ENCODE measurements around the gene RNGTT. TPM values are rescaled to one million over a fixed set of nuclear protein-coding genes. Genes with fewer than 3 reads are reported as not detected.
"Not testable (repeated sequence)": the region's sequence is repeated elsewhere in the genome, so short reads cannot be mapped to it uniquely, and the experiment has no call there.

Gene RNGTT
- total RNA-seq, 6 donors from 2014 or later: 8.9 to 22.4 (median 12.5) TPM

DNA sequence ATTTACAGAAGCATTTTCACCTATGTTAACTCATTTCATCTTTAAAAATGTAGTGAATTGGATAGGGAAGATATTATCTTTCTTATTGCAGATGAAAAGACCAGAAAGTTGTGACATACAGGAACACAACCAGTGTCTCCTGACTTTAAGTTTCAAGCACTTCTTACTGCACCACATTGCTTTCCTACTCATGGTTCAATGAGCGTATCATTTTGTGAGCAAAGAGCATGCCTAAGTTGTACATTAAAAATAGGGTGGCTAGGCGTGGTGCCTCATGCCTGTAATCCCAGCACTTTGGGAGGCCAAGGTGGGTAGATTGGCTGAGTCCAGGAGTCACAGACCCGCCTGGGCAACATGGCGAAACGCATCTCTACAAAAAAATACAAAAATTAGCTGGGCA lies 21.2 kb upstream of the RNGTT start:
- 92 to 94% methylated on average over 5 of the region's 5 CpGs for WGBS, 2 donors
- no peaks in the 10 kb centered on the region for H3K27me3 ChIP-seq
- peaks cover 0 to 6% (median 5%) of the 10 kb centered on the region in 4 donors for H3K4me1 ChIP-seq
- TF ChIP-seq EP300 (IDR thresholded peaks at IDR 0.05) (no peak), POLR2AphosphoS5 (IDR thresholded peaks at IDR 0.05) (no peak), POLR2A (IDR thresholded peaks at IDR 0.05) (no peak)
- TF ChIP-seq, protein P1, sequence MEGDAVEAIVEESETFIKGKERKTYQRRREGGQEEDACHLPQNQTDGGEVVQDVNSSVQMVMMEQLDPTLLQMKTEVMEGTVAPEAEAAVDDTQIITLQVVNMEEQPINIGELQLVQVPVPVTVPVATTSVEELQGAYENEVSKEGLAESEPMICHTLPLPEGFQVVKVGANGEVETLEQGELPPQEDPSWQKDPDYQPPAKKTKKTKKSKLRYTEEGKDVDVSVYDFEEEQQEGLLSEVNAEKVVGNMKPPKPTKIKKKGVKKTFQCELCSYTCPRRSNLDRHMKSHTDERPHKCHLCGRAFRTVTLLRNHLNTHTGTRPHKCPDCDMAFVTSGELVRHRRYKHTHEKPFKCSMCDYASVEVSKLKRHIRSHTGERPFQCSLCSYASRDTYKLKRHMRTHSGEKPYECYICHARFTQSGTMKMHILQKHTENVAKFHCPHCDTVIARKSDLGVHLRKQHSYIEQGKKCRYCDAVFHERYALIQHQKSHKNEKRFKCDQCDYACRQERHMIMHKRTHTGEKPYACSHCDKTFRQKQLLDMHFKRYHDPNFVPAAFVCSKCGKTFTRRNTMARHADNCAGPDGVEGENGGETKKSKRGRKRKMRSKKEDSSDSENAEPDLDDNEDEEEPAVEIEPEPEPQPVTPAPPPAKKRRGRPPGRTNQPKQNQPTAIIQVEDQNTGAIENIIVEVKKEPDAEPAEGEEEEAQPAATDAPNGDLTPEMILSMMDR (IDR thresholded peaks at IDR 0.05): no peak
- H3K27ac ChIP-seq: no peak overlapping the region
- H3K36me3 ChIP-seq: no peaks in the 10 kb centered on the region
- no peak overlapping the region for H3K4me3 ChIP-seq
- DNase-seq: no peak
- ATAC-seq (ENCODE audit: low FRiP score in 2 of 2): no peak
- H3K9me3 ChIP-seq: no peaks in the 10 kb centered on the region

DNA sequence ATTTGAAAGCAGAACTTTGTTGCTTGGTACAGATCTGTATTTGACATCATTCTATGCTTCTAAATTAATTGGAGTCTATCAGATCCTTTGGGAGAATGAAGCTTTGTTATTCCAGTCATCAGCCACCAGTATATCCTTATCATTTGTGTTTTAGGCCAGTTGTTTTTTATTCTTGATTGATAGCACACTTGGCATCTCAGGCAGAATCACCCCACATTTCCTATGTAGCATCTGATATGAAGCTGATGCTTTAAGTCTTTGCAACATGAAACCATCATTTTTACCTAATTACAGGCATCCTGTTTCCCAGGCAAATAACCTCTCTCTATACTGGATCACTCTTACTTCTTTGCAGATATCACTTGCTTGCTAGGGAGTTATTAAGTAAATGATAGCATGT lies 20.7 kb upstream of the RNGTT start:
- Histone ChIP-seq H3K27me3 (no peaks in the 10 kb centered on the region), H3K36me3 (no peaks in the 10 kb centered on the region), H3K9me3 (no peaks in the 10 kb centered on the region), H3K4me1 (peaks cover 0 to 6% (median 5%) of the 10 kb centered on the region in 4 donors), H3K4me3 (no peak overlapping the region), H3K27ac (no peak overlapping the region)
- TF ChIP-seq, protein P1 (IDR thresholded peaks at IDR 0.05): no peak
- DNase-seq: no peak
- no peak for ATAC-seq (ENCODE audit: low FRiP score in 2 of 2)

DNA sequence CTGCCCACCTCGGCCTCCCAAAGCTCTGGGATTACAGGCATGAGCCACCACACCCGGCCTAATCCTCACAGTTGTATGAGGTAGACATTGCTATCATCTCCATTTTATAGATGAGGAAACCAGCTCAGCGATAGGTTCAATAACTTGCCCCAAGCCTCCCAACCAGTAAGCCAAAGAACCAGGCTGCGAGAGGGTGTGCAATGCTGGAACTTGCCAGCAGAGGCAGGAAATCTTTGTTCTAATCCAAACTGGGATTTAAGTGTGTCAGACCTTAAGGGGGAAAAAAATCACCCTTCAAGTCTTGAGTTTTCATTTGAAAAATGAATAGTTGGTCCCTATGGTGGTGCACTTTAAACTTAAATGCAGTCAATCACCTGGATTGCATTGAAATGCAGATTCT lies 20.1 kb upstream of the RNGTT start:
- no peak overlapping the region for H3K27ac ChIP-seq
- 65 to 79% methylated on average over 2 to 4 of the region's 4 CpGs for WGBS, 2 donors
- ATAC-seq (ENCODE audit: low FRiP score in 2 of 2): peak; percentile 63 to 80
- peaks cover 0 to 6% (median 5%) of the 10 kb centered on the region in 4 donors for H3K4me1 ChIP-seq
- no peaks in the 10 kb centered on the region for H3K27me3 ChIP-seq
- H3K4me3 ChIP-seq: no peak overlapping the region
- no peaks in the 10 kb centered on the region for H3K9me3 ChIP-seq
- TF ChIP-seq, protein P1 (IDR thresholded peaks at IDR 0.05): peak; percentile 47 to 57 (median 54)
- no peak for TF ChIP-seq POLR2AphosphoS5 (IDR thresholded peaks at IDR 0.05)
- DNase-seq: peak in 1 of 2 donors; percentile 30
- H3K36me3 ChIP-seq: no peaks in the 10 kb centered on the region

DNA sequence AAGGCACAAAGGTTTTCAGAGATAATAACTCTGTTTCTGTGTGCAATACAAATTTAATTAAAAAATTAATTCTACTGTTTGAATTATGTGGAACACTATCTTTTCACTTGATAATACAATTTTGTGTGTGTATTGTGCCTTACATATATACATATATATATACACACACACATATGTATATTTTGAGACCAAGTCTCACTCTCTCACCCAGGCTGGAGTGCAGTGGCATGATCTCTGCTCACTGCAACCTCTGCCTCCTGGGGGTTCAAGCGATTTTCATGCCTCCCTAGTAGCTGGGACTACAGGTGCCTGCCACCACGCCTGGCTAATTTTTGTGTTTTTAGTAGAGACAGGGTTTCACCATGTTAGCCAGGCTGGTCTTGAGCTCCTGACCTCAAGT lies 19.7 kb upstream of the RNGTT start:
- WGBS, 2 donors: 88% methylated on average over 2 of the region's 2 CpGs; no CpG with 5 or more reads in 1 of the 2 donors
- not testable (repeated sequence) for DNase-seq; ATAC-seq (ENCODE audit: low FRiP score in 2 of 2); H3K4me1 ChIP-seq; H3K27me3 ChIP-seq; H3K9me3 ChIP-seq; H3K4me3 ChIP-seq; H3K27ac ChIP-seq; H3K36me3 ChIP-seq

DNA sequence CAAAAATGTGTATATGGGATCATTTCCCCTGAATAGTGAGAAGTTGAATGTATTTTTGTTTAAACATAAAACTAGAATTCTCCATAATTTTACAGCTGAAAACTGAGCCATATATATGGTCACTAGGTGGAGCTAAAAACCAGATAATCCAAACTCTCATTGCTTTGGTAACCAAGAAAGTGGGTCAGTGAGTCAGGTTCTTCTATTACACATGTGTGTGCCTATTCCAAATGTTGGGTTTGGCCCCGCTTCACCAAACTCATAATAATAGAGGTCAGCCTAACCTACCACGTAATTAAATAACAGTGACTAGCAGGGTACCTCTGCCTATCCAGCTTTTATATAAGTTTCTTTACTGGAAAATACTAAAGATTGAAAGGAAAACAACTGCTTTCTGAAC lies 19.3 kb upstream of the RNGTT start:
- no peaks in the 10 kb centered on the region for H3K27me3 ChIP-seq
- WGBS, 2 donors: 0 to 7% methylated on average over 2 of the region's 2 CpGs
- H3K9me3 ChIP-seq: no peaks in the 10 kb centered on the region
- ATAC-seq (ENCODE audit: low FRiP score in 2 of 2): peak; percentile 91 to 97
- no peak for DNase-seq
- H3K36me3 ChIP-seq: no peaks in the 10 kb centered on the region
- H3K4me3 ChIP-seq: no peak overlapping the region
- peaks cover 0 to 6% (median 5%) of the 10 kb centered on the region in 4 donors for H3K4me1 ChIP-seq
- H3K27ac ChIP-seq: no peak overlapping the region
- TF ChIP-seq POLR2AphosphoS5 (IDR thresholded peaks at IDR 0.05) (no peak), EP300 (IDR thresholded peaks at IDR 0.05) (no peak), POLR2A (IDR thresholded peaks at IDR 0.05) (no peak)
- TF ChIP-seq, protein P1 (IDR thresholded peaks at IDR 0.05): peak; percentile 52 to 83 (median 75)

All from upper lobe of left lung (tissue), 6 donors.